ENCODE results near the gene RBM19.

GRCh38 chr12:113921430-113921829 lies 44.7 kb downstream of the RBM19 start:
- TF ChIP-seq CTCF (IDR thresholded peaks at IDR 0.05) (no peak), POLR2A (IDR thresholded peaks at IDR 0.05) (no peak)

All from heart left ventricle (tissue), 13 donors.